Activated CD8-positive, alpha-beta T cell treated with anti-CD3 and anti-CD28 coated beads for 36 hours (primary cell): ENCODE results near the gene PSME3IP1. TPM values are rescaled to one million over a fixed set of nuclear protein-coding genes. Genes with fewer than 3 reads are reported as not detected.

ENCODE experiments used
- ATAC-seq: fragments of 200-7000 bp; cut with Tn5 transposase; one replicate; pipeline ENCODE4 v1.10.0; 2021; ENCODE audit warnings: mild to moderate bottlenecking, moderate library complexity
- CTCF ChIA-PET: fragments of 350-600 bp; sonication (Branson Sonifier 250); formaldehyde crosslinking; loops from one replicate; lab custom pipeline; 2021; ENCODE audit warnings: antibody characterized with exemption; lab: Charles Lee
- POLR2A ChIA-PET: fragments of 350-600 bp; sonication (Branson Sonifier 250); formaldehyde crosslinking; loops from one replicate; lab custom pipeline; 2021; ENCODE audit warnings: antibody characterized with exemption; lab: Charles Lee
- DNase-seq: peaks from one replicate; pipeline ENCODE4 v3.0.0-alpha.2; 2020
- H3K27ac Mint-ChIP-seq: one replicate; pipeline ENCODE4 v1.8.0; 2021; ENCODE audit warnings: mild to moderate bottlenecking, mixed read lengths
- H3K27me3 Mint-ChIP-seq: one replicate; pipeline ENCODE4 v1.8.0; 2021; ENCODE audit warnings: mixed read lengths
- H3K36me3 Mint-ChIP-seq: one replicate; pipeline ENCODE4 v1.8.0; 2021; ENCODE audit warnings: low read depth, mixed read lengths
- H3K4me1 Mint-ChIP-seq: one replicate; pipeline ENCODE4 v1.8.0; 2021; ENCODE audit warnings: low read depth, mixed read lengths
- H3K4me3 Mint-ChIP-seq: one replicate; pipeline ENCODE4 v1.8.0; 2021; ENCODE audit warnings: mild to moderate bottlenecking, moderate library complexity, mixed read lengths
- H3K9me3 Mint-ChIP-seq: one replicate; pipeline ENCODE4 v1.8.0; 2021; ENCODE audit warnings: mixed read lengths
- intact Hi-C: fragments of 100-400 bp; cut with micrococcal nuclease; formaldehyde crosslinking; loops from one replicate; pipeline ENCODE4 v1.10.0; 2022
- total RNA-seq, 2 experiments: library from RNA; stranded (reverse); gene quantifications; one replicate each; pipeline ENCODE4 v1.2.3, GENCODE V29; 2021
- TF ChIP-seq, protein P1 (sequence below): fragments of 200-600 bp; IDR thresholded peaks from one replicate; pipeline ENCODE4 v1.8.0; 2022; ENCODE audit warnings: antibody characterized with exemption, mild to moderate bottlenecking

The PSME3IP1 gene
- total RNA-seq, 2 experiments from 2014 or later, result 101 to 103 TPM

DNA sequence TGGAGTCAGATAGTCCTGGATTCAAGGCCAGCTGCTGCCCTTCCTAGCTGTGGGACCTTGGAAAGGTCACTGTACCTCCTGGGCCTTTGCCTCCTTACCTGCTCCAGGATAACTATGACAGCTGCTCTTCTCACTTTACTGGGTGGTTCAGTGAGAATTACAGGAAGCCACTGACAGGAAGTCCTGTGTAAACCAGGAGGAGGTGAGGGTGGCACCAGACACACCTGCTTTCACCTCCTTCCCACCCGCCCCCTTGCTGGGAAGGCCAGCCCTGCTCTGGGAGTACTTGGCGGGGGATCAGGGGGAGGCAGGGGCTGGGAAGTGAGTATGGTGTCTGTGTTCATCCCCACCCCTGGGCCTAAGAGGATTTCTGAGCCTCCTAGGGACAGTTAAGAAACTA, 50.9 kb downstream of the PSME3IP1 start:
- ATAC-seq, result peak; percentile 27
- intact Hi-C loops, result no loop called here
- peak overlapping the region; percentile 54 for H3K4me3 Mint-ChIP-seq
- TF ChIP-seq, protein P1, sequence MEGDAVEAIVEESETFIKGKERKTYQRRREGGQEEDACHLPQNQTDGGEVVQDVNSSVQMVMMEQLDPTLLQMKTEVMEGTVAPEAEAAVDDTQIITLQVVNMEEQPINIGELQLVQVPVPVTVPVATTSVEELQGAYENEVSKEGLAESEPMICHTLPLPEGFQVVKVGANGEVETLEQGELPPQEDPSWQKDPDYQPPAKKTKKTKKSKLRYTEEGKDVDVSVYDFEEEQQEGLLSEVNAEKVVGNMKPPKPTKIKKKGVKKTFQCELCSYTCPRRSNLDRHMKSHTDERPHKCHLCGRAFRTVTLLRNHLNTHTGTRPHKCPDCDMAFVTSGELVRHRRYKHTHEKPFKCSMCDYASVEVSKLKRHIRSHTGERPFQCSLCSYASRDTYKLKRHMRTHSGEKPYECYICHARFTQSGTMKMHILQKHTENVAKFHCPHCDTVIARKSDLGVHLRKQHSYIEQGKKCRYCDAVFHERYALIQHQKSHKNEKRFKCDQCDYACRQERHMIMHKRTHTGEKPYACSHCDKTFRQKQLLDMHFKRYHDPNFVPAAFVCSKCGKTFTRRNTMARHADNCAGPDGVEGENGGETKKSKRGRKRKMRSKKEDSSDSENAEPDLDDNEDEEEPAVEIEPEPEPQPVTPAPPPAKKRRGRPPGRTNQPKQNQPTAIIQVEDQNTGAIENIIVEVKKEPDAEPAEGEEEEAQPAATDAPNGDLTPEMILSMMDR, result no peak
- H3K36me3 Mint-ChIP-seq, result no peaks in the 10 kb centered on the region
- no peaks in the 10 kb centered on the region for H3K9me3 Mint-ChIP-seq
- DNase-seq, result peak; percentile 33
- ChIA-PET CTCF (interaction anchor here (1.3 to 1.8 kb wide), 4 partner anchors 11 to 51 kb away, joined by 3 to 10 read pairs (median 5); no protein-coding TSS in a partner anchor), POLR2A (interaction anchor here (0.7 to 2.6 kb wide), 7 partner anchors 8 to 70 kb away, joined by 3 to 6 read pairs (median 3); no protein-coding TSS in a partner anchor)
- H3K27ac Mint-ChIP-seq, result peak overlapping the region; percentile 91
- peaks cover 59% of the 10 kb centered on the region for H3K4me1 Mint-ChIP-seq
- H3K27me3 Mint-ChIP-seq, result no peaks in the 10 kb centered on the region

DNA sequence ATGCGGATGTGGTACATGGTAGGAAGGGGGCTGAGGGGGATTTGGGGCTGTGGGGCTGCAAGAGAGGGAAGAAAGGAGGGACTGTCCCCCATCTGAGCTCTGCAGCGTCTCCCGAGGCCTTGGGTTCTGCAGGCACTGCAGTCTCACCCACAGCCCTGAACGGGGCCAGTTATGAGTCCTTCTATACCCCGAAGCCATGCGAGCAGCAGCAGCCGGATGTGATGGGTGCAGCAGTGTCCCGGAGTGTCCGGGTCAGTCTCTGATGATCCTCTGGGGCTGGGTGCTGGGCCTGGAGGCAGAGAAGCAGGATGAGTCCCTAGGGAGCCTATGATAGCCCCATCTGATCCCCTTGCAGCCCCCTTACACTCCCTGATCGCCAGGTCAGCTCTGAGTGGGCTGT, 52.0 kb downstream of the PSME3IP1 start:
- Mint-ChIP-seq H3K4me3 (peak overlapping the region; percentile 54), H3K27ac (peak overlapping the region; percentile 91), H3K27me3 (no peaks in the 10 kb centered on the region), H3K4me1 (peaks cover 68% of the 10 kb centered on the region), H3K36me3 (no peaks in the 10 kb centered on the region), H3K9me3 (no peaks in the 10 kb centered on the region)
- ATAC-seq (peak; percentile 60), DNase-seq (peak; percentile 71)
- ChIA-PET POLR2A (interaction anchor here (0.8 to 1.8 kb wide), 5 partner anchors 9 to 71 kb away, joined by 3 to 6 read pairs (median 3); no protein-coding TSS in a partner anchor), CTCF (interaction anchor here (1.3 to 1.8 kb wide), 4 partner anchors 10 to 169 kb away, joined by 3 to 6 read pairs (median 4); no protein-coding TSS in a partner anchor)
- intact Hi-C loops, result no loop called here
- TF ChIP-seq, protein P1, result no peak

DNA sequence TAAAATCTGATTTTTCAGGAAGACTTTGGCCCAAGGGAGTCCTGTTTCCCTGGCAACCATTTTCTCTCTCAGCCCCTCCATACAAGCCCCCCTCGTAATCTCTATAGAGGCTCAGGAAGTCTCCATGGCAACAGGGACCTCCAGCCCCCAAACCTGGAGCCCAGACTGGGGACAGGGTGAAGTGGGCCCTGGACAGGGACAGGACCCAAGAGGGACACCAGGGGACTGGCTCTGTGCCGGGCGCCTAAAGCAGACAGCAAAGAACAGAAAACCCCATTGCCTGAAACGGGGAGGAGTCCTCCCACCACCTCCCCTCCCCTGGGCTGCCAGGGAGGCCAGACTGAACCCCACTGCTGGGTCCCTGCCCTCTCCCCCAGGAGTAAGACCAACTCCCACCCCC, 52.8 kb downstream of the PSME3IP1 start:
- Mint-ChIP-seq H3K27ac (peak overlapping the region; percentile 91), H3K4me1 (peaks cover 76% of the 10 kb centered on the region), H3K9me3 (no peaks in the 10 kb centered on the region), H3K27me3 (no peaks in the 10 kb centered on the region), H3K36me3 (no peaks in the 10 kb centered on the region), H3K4me3 (no peak overlapping the region)
- CTCF ChIA-PET, result interaction anchor here (1.6 kb wide), 1 partner anchor 169 kb away, joined by 4 read pairs; no protein-coding TSS in a partner anchor
- POLR2A ChIA-PET, result interaction anchor here (0.7 to 1.8 kb wide), 3 partner anchors 10 to 329 kb away, joined by 3 to 6 read pairs (median 3); partner anchors contain the start of gene POLR2C
- no peak for DNase-seq
- intact Hi-C loops, result no loop called here
- TF ChIP-seq, protein P1, result no peak
- no peak for ATAC-seq

DNA sequence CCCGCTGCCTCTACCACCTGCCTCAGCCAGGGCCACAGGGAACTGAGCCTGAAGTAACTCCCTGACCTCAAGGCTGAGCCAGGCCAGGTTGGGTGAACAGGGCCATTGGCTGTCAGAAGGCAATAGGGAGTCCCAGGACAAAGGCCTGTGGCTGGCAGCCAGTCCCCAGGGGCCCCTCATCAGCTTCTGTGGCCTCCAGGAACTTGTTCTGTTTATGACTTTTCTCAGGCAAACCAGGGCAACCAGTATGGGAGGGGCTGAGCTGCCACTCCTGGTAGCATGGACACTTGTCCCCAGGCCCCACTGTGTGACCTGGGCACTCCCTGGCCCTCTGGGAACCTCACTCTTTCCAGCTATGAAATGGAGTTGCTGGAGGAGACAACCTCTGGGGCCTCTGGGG, 53.4 kb downstream of the PSME3IP1 start:
- Mint-ChIP-seq H3K27ac (peak overlapping the region; percentile 91), H3K9me3 (no peaks in the 10 kb centered on the region)

More for the DNA sequence above, 53.4 kb downstream of the PSME3IP1 start:
- Mint-ChIP-seq H3K4me3 (no peak overlapping the region), H3K4me1 (peaks cover 81% of the 10 kb centered on the region), H3K27me3 (no peaks in the 10 kb centered on the region), H3K36me3 (no peaks in the 10 kb centered on the region)
- CTCF ChIA-PET, result no interaction called here
- POLR2A ChIA-PET, result interaction anchor here (0.7 to 1.7 kb wide), 4 partner anchors 10 to 40 kb away, joined by 3 to 5 read pairs (median 4); partner anchors contain the start of gene CPNE2
- TF ChIP-seq, protein P1, result no peak
- no peak for ATAC-seq
- intact Hi-C loops, result no loop called here
- DNase-seq, result peak; percentile 33
